SK-N-DZ (cell line): Measurements from ENCODE around the gene CDC37L1.
A peak's percentile ranks its signal among the peaks of the same experiment; 100 is the strongest.

Experiments used
- DNase-seq: peaks from one replicate; pipeline ENCODE4 v3.0.0-alpha.2; 2015; ENCODE audit warnings: low spot score

Gene CDC37L1

DNA sequence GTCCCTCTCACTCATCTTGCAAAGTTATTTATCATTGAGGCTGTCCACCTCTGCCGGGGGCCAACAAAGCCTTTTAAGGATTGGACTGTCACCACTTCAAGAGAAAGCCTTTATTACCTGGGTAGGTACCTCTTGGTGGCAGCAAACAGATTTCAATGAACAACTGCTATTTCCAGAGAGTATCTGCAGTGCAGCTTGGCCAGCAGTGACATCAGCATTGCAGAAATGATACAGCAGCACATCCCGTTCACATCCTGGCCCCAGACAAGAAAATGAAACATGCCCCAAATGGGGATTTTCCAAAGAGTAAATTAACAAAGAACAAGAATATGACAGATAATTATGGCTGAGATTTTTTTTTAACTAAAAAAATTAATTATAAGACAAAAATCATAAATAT lies 10.8 kb upstream of the CDC37L1 start:
- DNase-seq = no peak

DNA sequence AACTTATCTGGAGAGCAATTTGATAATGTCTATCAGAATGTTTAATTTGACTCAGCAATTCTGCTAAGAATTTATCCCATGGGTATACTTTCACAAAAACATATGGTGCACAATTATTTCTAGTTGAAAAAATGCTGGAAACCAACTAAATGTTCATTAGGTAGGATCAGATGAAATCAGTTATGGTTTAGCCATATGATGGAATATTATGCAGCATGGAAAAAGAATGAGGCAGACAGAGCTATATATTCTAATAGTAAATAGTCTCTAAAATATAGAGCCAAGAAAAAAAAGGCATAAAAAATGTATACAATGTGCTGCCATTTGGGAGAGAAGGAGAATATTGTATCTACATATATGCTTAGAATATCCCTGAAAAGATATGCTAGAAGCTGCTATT lies 9.5 kb upstream of the CDC37L1 start:
- no peak for DNase-seq

DNA sequence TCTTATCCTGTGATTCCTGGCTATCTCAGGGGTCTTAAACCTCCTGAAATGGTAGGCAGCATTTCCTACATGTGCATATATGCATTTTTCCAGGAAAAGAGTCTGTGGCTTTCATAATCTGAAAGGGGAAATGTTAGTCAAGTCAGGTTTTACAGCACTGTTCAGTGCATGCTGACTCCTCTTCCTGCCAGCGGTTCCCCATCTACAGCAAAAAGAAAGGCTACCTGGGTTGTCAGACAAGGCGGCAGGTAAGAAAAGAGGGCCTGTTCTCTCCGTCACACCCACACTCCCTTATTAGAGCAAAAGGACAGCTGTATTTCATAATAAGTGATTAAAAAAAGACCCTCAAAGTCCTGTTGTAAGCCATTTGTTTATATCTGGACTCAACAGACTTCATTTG lies 8.8 kb upstream of the CDC37L1 start:
- DNase-seq = no peak

DNA sequence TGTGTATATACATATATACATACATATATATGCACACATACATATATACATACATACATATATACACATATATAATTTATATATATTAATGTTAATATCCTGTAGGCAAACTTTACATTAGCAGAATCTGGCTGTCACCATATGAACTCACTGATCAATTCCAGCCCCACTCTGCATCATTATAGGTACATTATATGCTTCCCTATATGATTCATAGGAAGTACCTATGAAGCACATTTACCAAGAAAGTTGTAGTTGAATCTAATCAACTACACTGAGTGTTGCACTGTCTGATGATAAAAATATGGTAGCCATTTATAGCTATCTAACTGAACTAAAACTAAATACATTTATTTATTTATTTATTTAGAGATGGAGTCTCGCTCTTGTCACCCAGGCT lies 7.6 kb upstream of the CDC37L1 start:
- no peak for DNase-seq

DNA sequence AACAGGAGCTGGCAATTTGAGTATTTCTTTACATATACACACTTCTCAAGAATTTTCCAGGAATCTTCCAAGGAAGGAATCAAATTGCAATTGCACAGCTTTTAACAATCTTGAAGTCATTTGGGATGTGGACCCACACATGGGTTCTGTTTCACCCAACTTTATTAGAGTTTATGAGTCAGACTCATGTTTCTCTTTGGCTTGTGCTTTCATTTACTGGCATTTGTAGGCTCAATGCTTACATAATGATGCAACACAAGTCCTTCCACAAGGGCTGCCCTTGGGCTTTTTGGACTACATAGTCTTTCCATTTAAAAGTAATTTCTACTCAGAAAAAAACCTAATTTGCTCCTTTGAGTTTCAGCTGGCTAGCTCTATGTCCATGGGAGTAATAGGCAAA lies 4.6 kb upstream of the CDC37L1 start:
- no peak for DNase-seq

DNA sequence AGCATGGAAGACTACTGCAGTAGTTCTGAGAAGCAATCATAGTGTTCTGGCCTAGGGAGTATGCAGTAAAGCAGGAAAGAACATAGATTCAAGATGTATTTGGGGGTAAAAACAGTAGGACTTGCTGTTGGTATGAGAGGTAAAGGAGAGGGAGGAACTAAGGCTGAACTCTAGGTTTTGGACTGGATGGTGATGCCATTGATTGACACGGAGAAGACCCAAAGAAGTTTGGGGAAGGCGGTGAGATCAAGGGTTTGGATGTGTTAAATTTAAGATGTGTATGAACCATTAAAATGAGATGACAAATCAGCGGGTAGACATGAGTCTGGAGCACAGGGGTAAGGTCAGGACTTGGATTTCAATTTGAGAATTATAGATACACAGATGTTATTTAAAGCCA lies 2.0 kb upstream of the CDC37L1 start:
- no peak for DNase-seq

DNA sequence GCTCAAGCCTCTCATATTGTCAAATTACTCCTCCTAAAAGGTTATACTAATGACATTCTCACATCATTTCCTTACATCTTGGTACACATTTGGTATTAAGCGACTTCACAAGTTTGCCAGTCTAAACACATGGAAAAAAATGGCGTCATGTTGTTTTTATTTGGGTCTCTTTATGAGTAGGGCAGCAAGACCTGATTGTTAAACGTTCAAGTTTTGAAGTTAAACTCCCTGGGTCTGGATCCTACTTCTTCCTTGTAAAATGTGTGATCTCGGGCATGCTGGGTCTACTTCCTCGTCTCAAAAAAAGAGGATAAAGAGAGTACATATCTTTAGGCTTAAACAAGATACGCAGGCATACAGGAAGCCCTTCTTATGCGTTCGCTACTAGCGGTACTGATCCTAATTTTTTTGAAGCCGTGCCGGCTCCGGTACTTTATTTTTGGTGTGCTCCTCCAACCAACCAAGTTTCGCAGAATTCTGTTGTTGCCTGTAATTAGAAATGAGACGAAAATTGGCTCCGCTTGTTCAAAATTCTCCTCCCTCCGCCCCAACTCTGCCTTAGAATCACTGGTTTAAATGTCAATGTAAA lies 596 bp upstream of the CDC37L1 start:
- DNase-seq = peak; percentile 12

DNA sequence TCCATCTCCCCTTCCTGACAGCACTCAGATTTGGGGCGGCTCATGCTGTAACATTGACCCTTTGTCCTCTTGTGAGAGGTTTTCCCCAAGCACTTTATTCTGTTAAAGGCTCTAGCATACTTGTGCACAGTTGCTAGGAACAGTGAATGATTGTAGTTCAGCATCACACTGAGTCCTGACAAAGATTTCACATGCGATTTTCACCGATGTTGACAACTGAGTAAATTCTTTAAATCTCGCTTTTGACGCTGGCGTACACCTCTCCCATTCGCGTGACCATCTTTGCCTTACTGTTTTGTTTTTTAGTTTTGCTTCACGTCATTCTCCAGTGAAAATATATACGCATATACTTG lies 780 bp downstream of the CDC37L1 start:
- DNase-seq = no peak

DNA sequence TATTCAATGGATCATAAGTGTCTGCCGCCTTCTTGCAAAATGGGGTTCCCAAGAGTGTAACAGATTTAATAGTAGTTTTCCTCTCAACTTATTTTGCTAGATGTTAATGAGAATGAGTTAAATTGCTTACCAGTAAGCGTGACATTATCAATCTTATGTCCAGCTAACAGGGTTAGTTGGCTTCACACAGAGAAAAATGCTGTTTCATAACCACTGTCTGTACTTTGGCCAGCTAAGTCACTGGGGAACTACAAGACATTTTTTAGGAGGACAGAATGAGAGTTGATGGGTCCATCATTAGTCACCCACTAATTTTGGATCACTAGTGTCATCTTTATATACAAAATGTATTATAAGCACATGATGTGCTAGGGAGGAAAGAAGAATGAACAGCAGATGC lies 1.4 kb downstream of the CDC37L1 start:
- no peak for DNase-seq

DNA sequence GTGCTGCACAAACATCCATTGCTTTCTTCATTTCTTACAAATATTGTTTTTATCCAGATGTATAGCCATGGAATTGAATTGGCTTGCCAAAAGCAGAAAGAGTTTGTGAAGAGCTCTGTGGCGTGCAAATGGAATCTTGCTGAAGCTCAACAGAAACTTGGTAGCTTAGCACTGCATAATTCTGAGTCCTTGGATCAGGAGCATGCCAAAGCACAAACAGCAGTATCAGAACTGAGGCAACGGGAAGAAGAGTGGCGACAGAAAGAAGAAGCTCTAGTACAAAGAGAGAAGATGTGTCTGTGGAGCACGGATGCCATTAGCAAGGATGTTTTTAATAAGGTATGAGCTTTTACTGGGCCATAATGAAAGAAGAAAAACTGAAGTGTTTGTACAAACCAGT lies 5.5 kb downstream of the CDC37L1 start:
- DNase-seq = no peak

DNA sequence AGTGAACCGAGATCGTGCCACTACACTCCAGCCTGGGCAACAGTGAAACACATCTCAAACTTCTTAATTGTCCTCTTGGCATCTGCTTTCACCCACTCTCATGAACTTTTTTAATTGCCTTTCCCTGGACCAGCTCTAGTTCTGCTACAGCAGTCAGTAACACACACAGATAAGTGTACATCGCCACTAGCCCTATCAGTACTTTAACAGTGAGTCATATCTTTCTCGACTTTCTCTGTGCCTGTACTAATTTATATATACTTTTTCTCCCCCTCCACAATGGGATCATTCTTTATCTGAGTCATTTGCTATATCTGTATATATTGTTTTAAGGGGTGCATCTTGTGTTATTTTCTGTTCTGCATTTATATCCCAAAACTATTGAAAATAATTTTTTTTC lies 6.7 kb downstream of the CDC37L1 start:
- DNase-seq = no peak

DNA sequence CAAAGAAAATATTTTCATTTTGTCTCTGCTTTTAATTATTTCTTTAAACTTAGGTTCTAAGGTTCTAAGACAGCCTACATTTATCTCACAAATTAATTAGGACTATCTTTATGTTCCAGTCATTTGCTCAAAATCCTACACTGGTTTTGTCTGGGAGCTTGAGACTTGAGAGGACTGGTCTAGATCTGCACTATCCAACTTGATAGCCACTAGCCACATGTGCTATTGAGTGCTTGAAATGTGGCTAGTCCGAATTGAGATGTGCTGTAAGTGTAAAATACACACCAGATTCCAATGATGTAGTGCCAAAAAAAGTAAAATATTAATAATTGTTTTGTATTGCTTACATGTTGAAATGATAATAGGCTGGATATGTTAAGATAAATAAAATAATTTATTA lies 7.2 kb downstream of the CDC37L1 start:
- DNase-seq = no peak

DNA sequence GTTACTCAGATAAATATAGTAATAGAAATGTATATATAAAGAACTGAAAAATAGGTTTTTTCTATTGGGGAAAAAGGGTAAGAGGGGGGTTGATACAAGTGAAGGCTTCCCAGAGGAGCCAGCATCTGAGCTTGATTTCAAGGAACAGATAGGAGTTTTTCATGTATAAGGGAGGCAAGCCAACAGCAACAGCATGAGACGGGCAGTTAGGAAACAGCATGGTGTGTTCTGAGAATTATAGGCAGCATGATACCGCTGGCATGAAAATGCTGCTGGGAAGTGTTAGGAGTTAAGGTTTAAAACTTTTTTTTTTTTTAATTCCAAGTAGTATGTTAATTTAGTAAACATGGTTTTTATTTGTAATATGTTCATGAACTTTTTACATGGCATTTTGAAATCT lies 9.7 kb downstream of the CDC37L1 start:
- DNase-seq = no peak

DNA sequence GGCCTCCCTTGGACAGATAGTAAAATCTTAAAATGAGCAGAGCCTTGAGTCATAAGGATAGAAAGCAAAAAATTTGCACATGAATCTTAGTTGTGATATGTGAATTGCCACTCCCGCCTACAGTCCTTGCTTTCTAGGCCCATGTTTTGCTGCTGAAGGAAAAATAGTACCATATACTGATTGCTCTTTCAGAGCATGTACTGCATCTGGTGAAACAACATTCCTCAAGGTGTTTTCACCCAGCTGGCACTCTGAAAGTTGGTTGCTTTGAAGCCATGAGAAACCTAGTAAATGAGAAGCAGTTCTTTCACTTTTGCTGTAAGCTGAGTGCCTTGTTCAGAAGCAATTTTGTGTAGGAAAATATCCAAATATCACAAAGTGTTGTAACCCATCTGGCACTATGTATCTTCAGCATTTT lies 10.3 kb downstream of the CDC37L1 start:
- no peak for DNase-seq

DNA sequence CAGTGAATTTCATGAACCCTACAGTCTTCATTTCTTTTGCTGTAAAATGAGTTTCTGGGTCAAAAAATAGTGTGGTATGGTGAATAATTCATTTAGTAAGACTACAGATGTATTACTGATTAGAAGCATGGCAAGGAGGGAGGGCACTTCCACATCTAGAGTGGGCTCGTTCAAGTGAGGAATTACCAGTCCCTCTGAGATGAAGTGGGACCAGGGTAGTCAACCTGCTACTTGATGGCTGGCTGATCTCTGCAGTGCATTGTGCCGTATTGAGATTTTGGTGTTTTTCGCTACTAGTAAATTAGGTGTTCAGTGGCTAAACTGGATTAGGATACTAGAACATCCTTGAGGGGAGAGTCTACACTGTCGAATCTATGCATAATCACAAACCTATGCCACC lies 10.8 kb downstream of the CDC37L1 start:
- DNase-seq = no peak

DNA sequence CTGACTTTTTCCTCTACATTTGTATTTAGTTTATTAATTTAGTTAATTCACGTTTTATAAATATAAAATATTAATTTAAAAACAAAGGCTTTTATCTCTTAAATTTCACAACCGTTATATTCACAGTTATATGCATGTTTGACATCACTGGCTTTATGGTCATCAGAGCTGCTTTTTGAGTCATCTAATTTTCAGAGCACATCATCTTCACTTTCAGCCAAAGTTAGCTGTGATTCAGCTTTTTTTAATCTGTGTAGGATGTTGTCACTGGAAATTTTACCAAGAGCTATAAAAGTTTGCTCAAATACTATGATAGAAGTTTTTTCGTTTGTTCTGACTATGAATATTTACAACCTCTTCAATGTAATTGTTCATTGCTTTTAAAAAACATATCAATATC lies 12.4 kb downstream of the CDC37L1 start:
- no peak for DNase-seq

DNA sequence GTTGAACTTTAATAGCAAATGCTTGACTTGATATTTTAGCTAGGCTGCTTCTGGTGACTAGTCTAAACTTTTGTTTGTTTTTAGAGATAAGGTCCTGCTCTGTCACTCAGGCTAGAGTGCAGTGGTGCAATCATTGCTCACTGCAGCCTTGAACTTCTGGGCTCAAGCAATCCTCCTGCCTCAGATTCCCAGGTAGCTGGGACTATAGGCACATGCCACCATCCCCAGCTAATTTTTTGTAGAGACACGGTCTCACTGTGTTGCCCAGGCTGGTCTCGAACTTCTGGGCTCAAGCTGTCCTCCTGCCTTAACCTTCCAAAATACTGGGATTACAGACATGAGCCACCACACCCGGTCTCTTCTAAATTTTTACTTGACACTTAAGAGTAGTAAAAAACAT lies 20.7 kb downstream of the CDC37L1 start:
- DNase-seq = no peak

DNA sequence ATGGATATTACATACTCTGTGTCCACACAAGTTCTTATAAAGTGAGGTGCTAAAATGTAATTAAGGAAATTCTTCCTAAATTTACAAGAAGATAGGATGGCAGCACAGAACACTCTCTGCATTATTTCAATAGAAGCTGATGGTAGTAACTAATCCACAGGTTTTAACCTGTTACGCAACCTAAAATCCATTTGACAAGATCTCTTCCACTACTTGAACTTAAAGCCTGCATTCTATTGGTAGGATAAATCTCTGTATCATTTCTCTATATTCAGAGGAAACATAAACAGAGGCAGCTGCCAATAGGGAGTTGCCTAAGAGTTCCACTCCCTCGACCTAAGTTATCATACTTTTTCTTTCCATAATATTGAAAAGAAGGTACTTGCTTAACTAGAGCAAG lies 21.6 kb downstream of the CDC37L1 start:
- no peak for DNase-seq

DNA sequence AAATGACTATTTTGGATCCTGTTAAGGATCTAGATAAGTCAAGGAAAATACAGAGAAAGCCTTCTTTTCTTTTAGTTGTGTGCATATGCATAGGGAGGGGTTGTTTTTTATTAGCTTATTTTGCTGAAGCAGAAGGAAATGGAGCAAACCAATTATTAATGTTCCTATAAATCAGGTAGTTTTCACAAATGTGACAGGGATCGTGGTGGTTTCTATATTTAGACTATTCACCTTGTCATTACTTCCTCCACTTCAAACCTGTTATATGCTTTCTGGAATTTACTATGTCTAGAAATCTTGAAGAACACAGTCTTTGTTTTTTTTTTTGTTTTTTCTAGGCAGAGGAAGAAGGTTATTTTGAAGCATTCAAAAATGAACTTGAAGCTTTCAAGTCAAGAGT lies 22.2 kb downstream of the CDC37L1 start:
- no peak for DNase-seq

DNA sequence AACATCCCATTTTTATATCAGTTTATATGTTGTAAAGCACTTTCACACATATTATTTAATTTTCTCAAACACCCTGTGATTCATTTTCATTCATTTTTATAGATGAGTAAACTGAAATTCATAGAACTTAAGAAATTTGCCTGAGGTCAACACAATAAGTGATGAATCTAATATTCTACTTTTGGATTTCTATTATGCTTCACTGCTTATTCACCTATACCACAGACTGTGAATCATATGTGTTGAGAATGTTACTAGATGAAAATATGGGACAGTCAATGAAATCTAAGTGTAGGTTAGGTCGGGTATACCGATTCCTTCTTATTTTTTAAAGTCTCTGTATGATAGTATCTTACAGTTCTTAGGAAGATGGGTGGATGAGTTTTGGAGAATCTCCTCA lies 24.8 kb downstream of the CDC37L1 start:
- DNase-seq = no peak

DNA sequence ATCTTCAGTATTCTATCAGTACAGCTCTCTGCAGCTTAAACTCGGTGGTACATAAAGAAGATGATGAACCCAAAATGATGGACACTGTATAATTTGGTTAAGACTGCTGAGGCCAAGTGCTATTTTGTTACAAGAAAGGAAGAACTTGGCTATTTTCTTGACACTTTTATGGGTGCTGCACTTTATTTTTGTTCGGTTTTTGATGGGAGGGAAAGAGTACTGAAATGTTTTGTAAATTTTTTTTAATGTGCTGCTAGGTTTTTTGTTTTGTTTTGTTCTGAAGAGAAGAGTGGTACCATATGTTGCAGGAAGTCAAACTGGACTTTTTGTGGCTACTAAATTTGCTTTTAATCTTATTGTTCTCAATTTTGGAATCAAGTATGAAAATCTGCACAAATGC lies 26.7 kb downstream of the CDC37L1 start:
- no peak for DNase-seq

DNA sequence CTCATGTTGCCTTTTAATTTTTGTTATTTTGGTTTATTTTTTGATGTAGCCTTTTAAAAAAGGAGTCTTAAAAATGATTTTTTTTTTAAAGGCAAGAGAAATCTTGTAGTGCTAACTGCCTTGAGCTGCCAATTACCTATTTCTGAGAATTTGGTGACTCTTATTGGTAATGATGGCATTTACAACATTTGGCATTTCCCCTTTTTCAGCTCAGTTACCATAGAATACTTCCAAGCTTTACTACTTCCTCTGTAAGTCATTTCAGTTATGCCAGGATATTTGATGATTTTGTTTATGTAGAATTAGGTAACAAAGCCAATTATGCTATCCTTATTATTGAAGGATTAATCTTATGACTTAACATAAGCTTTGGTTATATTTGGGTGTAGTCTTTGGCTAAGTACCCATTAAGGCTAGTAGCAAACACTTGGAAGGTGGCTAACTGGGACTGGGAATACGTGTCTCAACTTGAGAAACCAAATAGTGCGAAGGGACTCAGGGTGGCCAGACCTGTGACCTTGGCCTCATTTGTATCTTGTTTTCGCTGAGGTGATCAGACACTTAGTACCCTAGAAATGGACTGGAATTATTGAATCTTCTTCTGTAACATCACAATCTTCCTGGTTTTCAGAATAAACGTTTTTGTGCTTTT lies 27.7 kb downstream of the CDC37L1 start:
- DNase-seq = no peak

DNA sequence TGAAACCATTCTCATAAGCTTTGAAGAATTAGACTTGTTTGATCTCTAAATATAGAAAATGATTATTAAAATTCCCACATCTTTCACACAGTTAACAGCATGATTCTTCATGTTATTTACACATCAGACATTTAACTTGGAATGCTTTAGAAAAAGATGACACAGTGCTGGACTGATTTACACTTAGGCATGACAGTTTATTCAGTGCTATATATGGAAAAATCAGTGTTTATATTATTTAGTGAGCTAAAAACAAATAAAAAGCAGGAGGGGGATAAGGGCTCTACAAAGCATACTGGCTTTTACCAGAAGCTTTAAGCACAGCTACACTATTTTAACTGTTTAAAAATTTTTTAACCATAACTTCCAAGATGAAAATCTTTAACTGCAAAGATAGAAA lies 30.0 kb downstream of the CDC37L1 start:
- no peak for DNase-seq

DNA sequence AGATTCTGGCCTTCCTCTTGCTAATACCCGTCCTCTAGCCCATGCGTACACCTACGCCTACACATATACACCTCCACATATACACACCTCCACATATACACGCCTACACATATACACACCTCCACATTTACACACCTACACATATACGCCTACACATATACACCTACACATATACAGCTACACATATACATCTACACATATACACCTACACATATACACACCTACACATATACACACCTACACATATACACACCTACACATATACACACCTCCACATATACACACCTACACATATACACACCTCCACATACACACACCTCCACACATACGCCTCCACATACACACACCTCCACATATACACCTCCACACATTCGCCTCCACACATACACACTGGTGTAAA lies 34.5 kb downstream of the CDC37L1 start:
- peak; percentile 1 for DNase-seq
